Cerebellar cortex (tissue), 1 donor: ENCODE results near the gene TEX261.
"Not testable (repeated sequence)": the region's sequence is repeated elsewhere in the genome, so short reads cannot be mapped to it uniquely, and the experiment has no call there.

ENCODE experiments used
- DNase-seq: peaks from one replicate; pipeline ENCODE4 v3.0.0-alpha.2; 2015; ENCODE audit warnings: low spot score

TEX261 gene

GRCh38 chr2:71000780-71001591, 6.3 kb upstream of the TEX261 start:
- peak; percentile 67 for DNase-seq

- not testable (repeated sequence) for DNase-seq
These were observed 5.3 kb upstream of the TEX261 start for GRCh38 chr2:70999931-71000330.

- no peak for DNase-seq
These were observed 4.7 kb upstream of the TEX261 start for GRCh38 chr2:70999362-70999761.

GRCh38 chr2:70998885-70999284, 4.2 kb upstream of the TEX261 start:
- not testable (repeated sequence) for DNase-seq

- DNase-seq, result peak; percentile 80
These were observed 705 bp upstream of the TEX261 start for GRCh38 chr2:70995426-70995729.

GRCh38 chr2:70994009-70994698, 519 bp downstream of the TEX261 start:
- no peak for DNase-seq

- no peak for DNase-seq
These were observed 1.5 kb downstream of the TEX261 start for GRCh38 chr2:70992945-70993853.

- DNase-seq, result no peak
These were observed 2.9 kb downstream of the TEX261 start for GRCh38 chr2:70991742-70992141.

- DNase-seq, result no peak
These were observed 3.5 kb downstream of the TEX261 start for GRCh38 chr2:70991142-70991541.

GRCh38 chr2:70990216-70990615, 4.5 kb downstream of the TEX261 start:
- DNase-seq, result no peak

- no peak for DNase-seq
These were observed 5.7 kb downstream of the TEX261 start for GRCh38 chr2:70988726-70989648.

GRCh38 chr2:70988151-70988550, 6.5 kb downstream of the TEX261 start:
- DNase-seq, result no peak

- DNase-seq, result no peak
These were observed 7.3 kb downstream of the TEX261 start for GRCh38 chr2:70987386-70987785.

- no peak for DNase-seq
These were observed 8.0 kb downstream of the TEX261 start for GRCh38 chr2:70986499-70987189.

- DNase-seq, result no peak
These were observed 8.7 kb downstream of the TEX261 start for GRCh38 chr2:70985956-70986355.

- DNase-seq, result no peak
These were observed 9.4 kb downstream of the TEX261 start for GRCh38 chr2:70985283-70985688.

- peak; percentile 30 for DNase-seq
These were observed 9.9 kb downstream of the TEX261 start for GRCh38 chr2:70984576-70985282.

- no peak for DNase-seq
These were observed 10.5 kb downstream of the TEX261 start for GRCh38 chr2:70984228-70984575.

- no peak for DNase-seq
These were observed 11.0 kb downstream of the TEX261 start for GRCh38 chr2:70983506-70984227.

GRCh38 chr2:70982971-70983370, 11.7 kb downstream of the TEX261 start:
- no peak for DNase-seq
